ENCODE data around the gene MED13. TPM values are rescaled to one million over a fixed set of nuclear protein-coding genes. Genes with fewer than 3 reads are reported as not detected.

Gene MED13
- polyA plus RNA-seq, 1 of the 3 experiments (the other 2 are of a cell fraction), result 6.3 TPM

DNA sequence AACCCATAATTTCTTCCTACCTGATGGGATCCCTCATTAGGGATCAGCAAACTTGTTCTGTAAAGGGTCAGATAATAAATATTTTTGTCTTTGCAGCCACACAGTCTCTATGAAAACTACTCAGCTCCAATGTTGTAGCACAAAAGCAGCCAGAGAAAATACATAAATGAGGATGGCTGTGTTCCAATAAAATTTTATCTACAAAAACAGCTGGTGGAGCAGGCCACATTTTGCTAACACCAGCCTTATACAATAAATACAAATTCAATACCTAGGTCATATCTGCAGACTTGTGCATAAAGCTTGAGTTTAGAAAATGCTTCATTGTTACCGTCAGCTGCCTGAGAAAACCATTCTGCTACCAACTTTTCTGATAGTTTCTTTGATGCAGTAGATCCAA, 98.9 kb downstream of the MED13 start:
- Histone ChIP-seq H3K79me2 (ENCODE audit: insufficient read depth) (peaks cover 23% of the 10 kb centered on the region; the same call in 1 of the 2 replicates), H2AFZ (ENCODE audit: low read depth) (no peak overlapping the region), H4K20me1 (ENCODE audit: insufficient read depth) (no peaks in the 10 kb centered on the region), H3F3A (replicated peaks; ENCODE audit: insufficient read depth) (peaks cover 8% of the 10 kb centered on the region), H3K9ac (no peak overlapping the region), H3K4me1 (ENCODE audit: control insufficient read depth in 1 of 2, insufficient read depth in 2 of 2, low read depth in 1 of 2, low read length in 1 of 2) (no peaks in the 10 kb centered on the region; a peak in 1 of 4 replicates), H3K27me3 (ENCODE audit: insufficient read depth) (no peaks in the 10 kb centered on the region), H3K4me3 (ENCODE audit: low read depth in 2 of 2, low read length in 1 of 2) (no peak overlapping the region), H3K36me3 (replicated peaks in 1 of 2; ENCODE audit: control insufficient read depth in 1 of 2, insufficient read depth in 2 of 2, low read length in 1 of 2) (peaks cover 67 to 90% of the 10 kb centered on the region in 2 experiments), H3K9me2 (no peaks in the 10 kb centered on the region), H3K9me3 (no peaks in the 10 kb centered on the region), H3K27ac (ENCODE audit: low read depth in 2 of 2, low read length in 1 of 2) (peak overlapping the region in 1 of 2 experiments; percentile 23; a peak in 2 of 4 replicates), H3K4me2 (no peak overlapping the region)
- CTCF ChIA-PET, result interaction anchor here (1.4 kb wide), 1 partner anchor 14 kb away, joined by 4 read pairs; no protein-coding TSS in a partner anchor
- POLR2A ChIA-PET, result no interaction called here
- TF ChIP-seq RXRA (IDR thresholded peaks at IDR 0.05; ENCODE audit: borderline replicate concordance, low read depth) (no peak), FOXJ3 (CRISPR knock-in tag; IDR thresholded peaks at IDR 0.05) (no peak), NRF1 (IDR thresholded peaks at IDR 0.05; ENCODE audit: low read depth, low read length) (no peak), MXI1 (IDR thresholded peaks at IDR 0.05; ENCODE audit: low read depth, low read length) (no peak), RAD21 (IDR thresholded peaks at IDR 0.05; ENCODE audit: low read length) (0 out of 2 replicates have a peak, but pooled peaks have one; percentile 8), ELF1 (IDR thresholded peaks at IDR 0.05) (no peak), EZH2phosphoT487 (IDR thresholded peaks at IDR 0.05; ENCODE audit: borderline replicate concordance, low read depth) (no peak), FOXM1 (IDR thresholded peaks at IDR 0.05; ENCODE audit: low read depth) (no peak), SMC3 (IDR thresholded peaks at IDR 0.05; ENCODE audit: low read depth, low read length) (no peak), GATA2 (CRISPR knock-in tag; IDR thresholded peaks at IDR 0.05) (peak; percentile 27; the same call in 1 of the 2 replicates), TAF1 (IDR thresholded peaks at IDR 0.05; ENCODE audit: borderline replicate concordance, low read depth, low read length) (no peak), YY1 (IDR thresholded peaks at IDR 0.05; ENCODE audit: low read depth) (no peak), FOSL2 (IDR thresholded peaks at IDR 0.05; ENCODE audit: borderline replicate concordance, low read depth) (no peak)
- TF ChIP-seq, protein P1, sequence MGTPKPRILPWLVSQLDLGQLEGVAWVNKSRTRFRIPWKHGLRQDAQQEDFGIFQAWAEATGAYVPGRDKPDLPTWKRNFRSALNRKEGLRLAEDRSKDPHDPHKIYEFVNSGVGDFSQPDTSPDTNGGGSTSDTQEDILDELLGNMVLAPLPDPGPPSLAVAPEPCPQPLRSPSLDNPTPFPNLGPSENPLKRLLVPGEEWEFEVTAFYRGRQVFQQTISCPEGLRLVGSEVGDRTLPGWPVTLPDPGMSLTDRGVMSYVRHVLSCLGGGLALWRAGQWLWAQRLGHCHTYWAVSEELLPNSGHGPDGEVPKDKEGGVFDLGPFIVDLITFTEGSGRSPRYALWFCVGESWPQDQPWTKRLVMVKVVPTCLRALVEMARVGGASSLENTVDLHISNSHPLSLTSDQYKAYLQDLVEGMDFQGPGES (IDR thresholded peaks at IDR 0.05; ENCODE audit: low read depth, low read length), result no peak
- peak; percentile 22 for DNase-seq
- WGBS (ENCODE audit: low lambda C conversion rate), result 0% methylated on average over 1 of the region's 1 CpG

DNA sequence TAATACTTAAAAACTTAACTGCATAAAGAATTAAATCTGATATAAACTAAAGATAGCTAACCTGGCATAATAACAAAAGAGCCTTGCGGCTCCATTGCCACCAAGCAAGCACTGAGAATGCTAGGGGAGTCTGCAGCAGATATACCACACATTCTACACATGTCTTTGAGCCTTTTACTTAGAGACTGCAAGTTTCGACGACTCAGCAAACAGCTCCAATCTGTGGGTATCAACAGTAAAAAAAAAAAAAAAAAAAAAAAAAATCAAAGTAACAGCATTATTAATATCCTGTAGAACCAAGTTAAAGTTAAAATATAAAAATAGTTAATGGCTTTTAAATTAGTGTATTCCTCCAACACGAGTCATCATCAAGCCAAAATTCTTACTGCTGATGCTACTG, 109.5 kb downstream of the MED13 start:
- Histone ChIP-seq H3K36me3 (replicated peaks in 1 of 2; ENCODE audit: control insufficient read depth in 1 of 2, insufficient read depth in 2 of 2, low read length in 1 of 2) (peaks cover 60 to 82% of the 10 kb centered on the region in 2 experiments), H3K4me2 (no peak overlapping the region), H3F3A (replicated peaks; ENCODE audit: insufficient read depth) (peaks cover 7% of the 10 kb centered on the region), H3K79me2 (ENCODE audit: insufficient read depth) (peaks cover 5% of the 10 kb centered on the region), H3K9ac (no peak overlapping the region), H3K27me3 (ENCODE audit: insufficient read depth) (no peaks in the 10 kb centered on the region), H3K27ac (ENCODE audit: low read depth in 2 of 2, low read length in 1 of 2) (no peak overlapping the region), H3K4me3 (ENCODE audit: low read depth in 2 of 2, low read length in 1 of 2) (no peak overlapping the region), H3K9me2 (no peaks in the 10 kb centered on the region), H3K9me3 (no peaks in the 10 kb centered on the region), H2AFZ (ENCODE audit: low read depth) (no peak overlapping the region), H3K4me1 (ENCODE audit: control insufficient read depth in 1 of 2, insufficient read depth in 2 of 2, low read depth in 1 of 2, low read length in 1 of 2) (no peaks in the 10 kb centered on the region), H4K20me1 (ENCODE audit: insufficient read depth) (no peaks in the 10 kb centered on the region)
- WGBS (ENCODE audit: low lambda C conversion rate), result 91% methylated on average over 4 of the region's 4 CpGs
- no peak for TF ChIP-seq TEAD4 (IDR thresholded peaks at IDR 0.05; ENCODE audit: borderline replicate concordance, insufficient read depth)
- TF ChIP-seq FOXJ3 (CRISPR knock-in tag; IDR thresholded peaks at IDR 0.05), result no peak
- TF ChIP-seq, protein P2, sequence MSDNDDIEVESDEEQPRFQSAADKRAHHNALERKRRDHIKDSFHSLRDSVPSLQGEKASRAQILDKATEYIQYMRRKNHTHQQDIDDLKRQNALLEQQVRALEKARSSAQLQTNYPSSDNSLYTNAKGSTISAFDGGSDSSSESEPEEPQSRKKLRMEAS (IDR thresholded peaks at IDR 0.05; ENCODE audit: low read depth), result no peak
- no peak for TF ChIP-seq YY1 (IDR thresholded peaks at IDR 0.05; ENCODE audit: low read depth)
- no peak for TF ChIP-seq RXRA (IDR thresholded peaks at IDR 0.05; ENCODE audit: borderline replicate concordance, low read depth)
- TF ChIP-seq GATA2 (CRISPR knock-in tag; IDR thresholded peaks at IDR 0.05), result no peak
- TF ChIP-seq, protein P3, sequence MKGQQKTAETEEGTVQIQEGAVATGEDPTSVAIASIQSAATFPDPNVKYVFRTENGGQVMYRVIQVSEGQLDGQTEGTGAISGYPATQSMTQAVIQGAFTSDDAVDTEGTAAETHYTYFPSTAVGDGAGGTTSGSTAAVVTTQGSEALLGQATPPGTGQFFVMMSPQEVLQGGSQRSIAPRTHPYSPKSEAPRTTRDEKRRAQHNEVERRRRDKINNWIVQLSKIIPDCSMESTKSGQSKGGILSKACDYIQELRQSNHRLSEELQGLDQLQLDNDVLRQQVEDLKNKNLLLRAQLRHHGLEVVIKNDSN (IDR thresholded peaks at IDR 0.05; ENCODE audit: borderline replicate concordance, low read depth), result no peak
- no peak for TF ChIP-seq MXI1 (IDR thresholded peaks at IDR 0.05; ENCODE audit: low read depth, low read length)
- no peak for TF ChIP-seq SMC3 (IDR thresholded peaks at IDR 0.05; ENCODE audit: low read depth, low read length)
- TF ChIP-seq, protein P1 (IDR thresholded peaks at IDR 0.05; ENCODE audit: low read depth, low read length), result no peak
- TF ChIP-seq POLR2AphosphoS5 (IDR thresholded peaks at IDR 0.05; ENCODE audit: low read depth, low read length), result no peak
- no peak for TF ChIP-seq RCOR1 (IDR thresholded peaks at IDR 0.05; ENCODE audit: low read length)
- TF ChIP-seq TAF1 (IDR thresholded peaks at IDR 0.05; ENCODE audit: borderline replicate concordance, low read depth, low read length), result no peak
- CTCF ChIA-PET, result interaction anchor here (1.0 kb wide), 1 partner anchor 154 kb away, joined by 5 read pairs; no protein-coding TSS in a partner anchor
- POLR2A ChIA-PET, result no interaction called here
- DNase-seq, result no peak

Measured in SK-N-SH (cell line).